GM12801 (cell line): ENCODE measurements around the gene SYN1.

Experiments used
- TF ChIP-seq, protein P1 (sequence below): IDR thresholded peaks from one replicate; pipeline ENCODE4 v1.5.1; 2011; ENCODE audit warnings: control low read depth; ENCODE audit not compliant: insufficient read length; ENCODE audit errors: extremely low read depth

SYN1 gene

DNA sequence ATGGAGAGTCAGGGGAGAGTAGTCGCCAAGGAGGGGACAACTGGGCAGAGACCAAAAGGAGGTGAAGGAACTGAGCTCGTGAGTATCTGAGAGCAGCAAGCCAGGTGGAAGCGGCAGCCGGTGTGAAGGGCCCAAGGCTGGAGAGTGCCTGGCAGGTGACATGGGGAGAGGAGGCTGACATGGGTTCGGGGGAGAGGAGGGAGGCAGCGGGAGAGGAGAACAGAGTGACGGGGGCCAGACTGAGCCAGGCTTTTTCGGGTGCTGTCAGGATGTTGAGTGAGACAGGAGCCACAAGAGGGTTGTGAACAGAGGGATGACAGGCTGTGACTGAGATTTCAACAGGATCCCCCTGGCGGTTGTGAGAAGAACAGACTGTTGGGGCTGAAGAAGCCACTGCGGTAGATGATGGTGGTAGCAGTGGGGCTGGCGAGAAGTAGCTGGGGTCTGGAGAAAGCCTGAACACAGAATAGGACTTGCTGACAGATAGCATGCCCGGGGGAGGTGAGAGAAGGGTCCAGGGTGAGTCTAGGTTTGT, 25.0 kb upstream of the SYN1 start:
- TF ChIP-seq, protein P1, sequence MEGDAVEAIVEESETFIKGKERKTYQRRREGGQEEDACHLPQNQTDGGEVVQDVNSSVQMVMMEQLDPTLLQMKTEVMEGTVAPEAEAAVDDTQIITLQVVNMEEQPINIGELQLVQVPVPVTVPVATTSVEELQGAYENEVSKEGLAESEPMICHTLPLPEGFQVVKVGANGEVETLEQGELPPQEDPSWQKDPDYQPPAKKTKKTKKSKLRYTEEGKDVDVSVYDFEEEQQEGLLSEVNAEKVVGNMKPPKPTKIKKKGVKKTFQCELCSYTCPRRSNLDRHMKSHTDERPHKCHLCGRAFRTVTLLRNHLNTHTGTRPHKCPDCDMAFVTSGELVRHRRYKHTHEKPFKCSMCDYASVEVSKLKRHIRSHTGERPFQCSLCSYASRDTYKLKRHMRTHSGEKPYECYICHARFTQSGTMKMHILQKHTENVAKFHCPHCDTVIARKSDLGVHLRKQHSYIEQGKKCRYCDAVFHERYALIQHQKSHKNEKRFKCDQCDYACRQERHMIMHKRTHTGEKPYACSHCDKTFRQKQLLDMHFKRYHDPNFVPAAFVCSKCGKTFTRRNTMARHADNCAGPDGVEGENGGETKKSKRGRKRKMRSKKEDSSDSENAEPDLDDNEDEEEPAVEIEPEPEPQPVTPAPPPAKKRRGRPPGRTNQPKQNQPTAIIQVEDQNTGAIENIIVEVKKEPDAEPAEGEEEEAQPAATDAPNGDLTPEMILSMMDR: no peak

GRCh38 chrX:47643926-47644325, 24.3 kb upstream of the SYN1 start:
- TF ChIP-seq, protein P1: no peak

GRCh38 chrX:47638816-47639215, 19.2 kb upstream of the SYN1 start:
- TF ChIP-seq, protein P1: no peak

GRCh38 chrX:47637546-47638195, 18.0 kb upstream of the SYN1 start:
- TF ChIP-seq, protein P1: no peak

GRCh38 chrX:47634871-47635575, 15.4 kb upstream of the SYN1 start:
- TF ChIP-seq, protein P1: no peak

DNA sequence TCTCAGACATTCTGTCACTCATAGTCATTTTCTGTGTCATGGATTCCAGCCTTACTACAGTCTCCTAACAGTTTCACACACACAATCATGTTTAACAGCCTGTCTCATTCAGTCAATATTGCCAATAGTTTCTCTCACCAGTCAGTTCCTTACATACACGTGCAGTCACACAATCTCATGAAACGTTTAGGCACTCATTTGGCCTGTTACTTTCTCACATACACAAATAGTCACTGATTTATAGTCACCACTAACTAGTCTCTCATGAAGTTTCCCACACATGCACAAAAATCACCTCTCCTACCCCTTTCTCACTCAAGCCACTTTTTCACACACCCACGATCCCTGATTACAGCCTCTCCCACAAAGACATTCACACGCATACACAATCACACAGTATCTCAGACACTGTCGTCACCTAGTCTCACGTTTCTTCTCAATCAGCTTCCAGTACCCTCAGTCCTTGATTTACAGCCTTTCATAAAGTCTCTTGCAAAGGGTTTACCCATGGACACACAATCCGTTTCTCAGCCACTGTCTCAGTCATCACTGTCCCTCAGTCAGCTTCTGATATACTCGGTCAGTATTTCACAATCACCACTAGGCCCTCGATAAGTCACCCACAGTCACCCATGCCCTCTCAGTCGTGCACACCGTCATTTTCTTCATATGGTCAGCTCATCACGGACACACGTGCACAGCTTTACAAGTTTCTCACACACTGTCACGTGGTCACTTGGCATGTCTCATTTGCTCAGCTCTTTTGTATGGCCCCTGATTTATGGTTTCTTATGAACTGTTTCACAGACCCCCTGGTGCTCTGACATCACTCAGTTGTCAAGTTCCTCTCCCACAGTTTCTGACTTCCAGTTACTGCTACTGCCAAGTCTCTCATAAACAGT, 14.3 kb upstream of the SYN1 start:
- TF ChIP-seq, protein P1: no peak

- TF ChIP-seq, protein P1: no peak
Measured at GRCh38 chrX:47632666-47633065, 13.0 kb upstream of the SYN1 start.
